Measurements from ENCODE around the gene PRM2. TPM values are rescaled to one million over a fixed set of nuclear protein-coding genes. Genes with fewer than 3 reads are reported as not detected.

PRM2 gene
- total RNA-seq, 1 donor from 2014 or later = not detected

DNA sequence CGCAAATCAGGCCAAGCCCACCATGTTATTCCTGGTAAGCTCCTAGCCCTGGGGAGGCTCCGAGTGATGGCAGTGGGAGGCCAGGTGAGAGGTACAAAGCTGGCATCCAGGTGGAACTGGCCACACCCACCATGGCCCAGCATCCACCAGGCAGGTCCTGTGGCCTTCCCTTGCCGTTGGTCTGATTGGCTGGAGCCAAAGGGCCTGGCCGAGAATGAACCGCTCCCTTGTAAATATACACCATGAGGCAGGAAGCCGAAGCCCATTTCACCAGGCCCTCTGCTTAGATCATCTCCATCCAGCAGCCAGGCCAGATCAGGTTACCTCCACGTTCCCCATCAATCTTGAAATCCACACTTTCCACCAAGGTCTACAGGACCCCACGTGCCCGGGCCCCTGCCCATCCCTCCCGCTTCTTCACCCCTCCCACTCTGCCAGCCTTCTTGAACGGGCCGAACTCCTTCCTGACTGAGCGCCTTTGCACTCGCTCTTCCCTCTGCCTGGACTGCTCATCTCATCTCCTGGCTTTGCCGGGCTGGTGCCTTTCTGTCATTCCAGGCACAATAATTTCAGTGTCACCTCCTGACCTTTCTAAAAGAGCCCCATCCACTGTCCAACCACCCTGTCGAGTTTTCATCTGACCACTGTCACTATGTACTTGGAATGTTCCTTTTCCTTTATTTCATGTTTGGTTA is 26.0 kb downstream of the PRM2 start:
- H3K4me3 ChIP-seq = no peak overlapping the region
- TF ChIP-seq, protein P1, sequence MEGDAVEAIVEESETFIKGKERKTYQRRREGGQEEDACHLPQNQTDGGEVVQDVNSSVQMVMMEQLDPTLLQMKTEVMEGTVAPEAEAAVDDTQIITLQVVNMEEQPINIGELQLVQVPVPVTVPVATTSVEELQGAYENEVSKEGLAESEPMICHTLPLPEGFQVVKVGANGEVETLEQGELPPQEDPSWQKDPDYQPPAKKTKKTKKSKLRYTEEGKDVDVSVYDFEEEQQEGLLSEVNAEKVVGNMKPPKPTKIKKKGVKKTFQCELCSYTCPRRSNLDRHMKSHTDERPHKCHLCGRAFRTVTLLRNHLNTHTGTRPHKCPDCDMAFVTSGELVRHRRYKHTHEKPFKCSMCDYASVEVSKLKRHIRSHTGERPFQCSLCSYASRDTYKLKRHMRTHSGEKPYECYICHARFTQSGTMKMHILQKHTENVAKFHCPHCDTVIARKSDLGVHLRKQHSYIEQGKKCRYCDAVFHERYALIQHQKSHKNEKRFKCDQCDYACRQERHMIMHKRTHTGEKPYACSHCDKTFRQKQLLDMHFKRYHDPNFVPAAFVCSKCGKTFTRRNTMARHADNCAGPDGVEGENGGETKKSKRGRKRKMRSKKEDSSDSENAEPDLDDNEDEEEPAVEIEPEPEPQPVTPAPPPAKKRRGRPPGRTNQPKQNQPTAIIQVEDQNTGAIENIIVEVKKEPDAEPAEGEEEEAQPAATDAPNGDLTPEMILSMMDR (IDR thresholded peaks at IDR 0.05) = no peak
- no peak for TF ChIP-seq POLR2A (IDR thresholded peaks at IDR 0.05)
- TF ChIP-seq POLR2AphosphoS5 (IDR thresholded peaks at IDR 0.05; ENCODE audit: insufficient read depth in 1 of 2, low read depth in 1 of 2) = no peak
- no peak overlapping the region for H3K27ac ChIP-seq
- H3K27me3 ChIP-seq = no peaks in the 10 kb centered on the region
- DNase-seq (ENCODE audit: extremely low spot score in 2 of 2) = no peak
- peaks cover 25% of the 10 kb centered on the region for H3K4me1 ChIP-seq
- intact Hi-C loops (cut with DNase I) = loop anchor here (10.0 kb wide), 1 partner anchor 695 kb away; no protein-coding TSS in a partner anchor
- H3K9me3 ChIP-seq = no peaks in the 10 kb centered on the region
- H3K36me3 ChIP-seq = no peaks in the 10 kb centered on the region

DNA sequence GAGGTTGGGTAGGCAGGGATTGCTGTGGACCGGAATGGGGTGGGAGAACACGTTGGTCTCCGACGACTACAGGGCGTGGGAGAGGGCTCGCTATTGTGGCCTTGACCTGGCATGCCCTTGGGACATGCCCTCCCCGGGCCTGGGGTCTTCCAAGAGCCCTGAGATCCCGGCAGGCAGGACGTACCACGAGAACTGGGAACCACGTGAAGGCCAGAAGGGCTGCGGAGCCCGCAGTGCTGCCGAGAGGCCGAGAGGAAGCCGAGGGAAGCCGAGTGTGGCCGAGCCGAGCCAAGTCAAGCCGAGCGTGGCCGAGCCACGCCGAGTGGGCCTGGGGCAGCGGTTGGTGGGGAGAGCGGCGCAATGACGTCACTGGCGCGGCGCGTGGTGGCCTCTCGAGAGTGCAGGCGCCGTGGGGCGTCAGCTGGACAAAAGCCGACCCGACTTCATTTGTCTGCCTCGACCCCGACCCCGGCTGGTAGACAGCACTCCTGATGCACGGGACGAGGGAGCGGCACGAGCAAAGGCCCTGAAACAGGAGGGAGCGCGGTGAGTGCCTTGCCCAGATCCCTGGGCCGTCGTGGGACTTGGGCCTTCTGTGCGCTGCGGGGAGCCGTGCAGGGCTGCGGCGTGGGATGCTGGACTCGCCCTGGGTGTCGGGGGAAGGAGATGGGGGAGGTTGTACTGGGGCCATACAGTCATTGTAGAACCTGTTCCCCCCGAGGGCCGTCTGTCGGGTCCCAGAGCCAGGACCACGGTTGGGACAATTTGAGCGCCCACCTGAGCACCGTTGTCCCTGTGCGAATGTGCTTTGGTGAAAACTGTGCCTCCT is 26.8 kb downstream of the PRM2 start:
- Histone ChIP-seq H3K9me3 (no peaks in the 10 kb centered on the region), H3K4me1 (peaks cover 19% of the 10 kb centered on the region), H3K4me3 (no peak overlapping the region), H3K27me3 (no peaks in the 10 kb centered on the region), H3K27ac (no peak overlapping the region), H3K36me3 (no peaks in the 10 kb centered on the region)
- no peak for DNase-seq (ENCODE audit: extremely low spot score in 2 of 2)
- intact Hi-C loops (cut with DNase I) = loop anchor here (2.0 to 10.0 kb wide), 2 partner anchors 281 to 695 kb away; no protein-coding TSS in a partner anchor
- TF ChIP-seq POLR2A (IDR thresholded peaks at IDR 0.05) (no peak), POLR2AphosphoS5 (IDR thresholded peaks at IDR 0.05; ENCODE audit: insufficient read depth in 1 of 2, low read depth in 1 of 2) (no peak)
- TF ChIP-seq, protein P1 (IDR thresholded peaks at IDR 0.05) = no peak

DNA sequence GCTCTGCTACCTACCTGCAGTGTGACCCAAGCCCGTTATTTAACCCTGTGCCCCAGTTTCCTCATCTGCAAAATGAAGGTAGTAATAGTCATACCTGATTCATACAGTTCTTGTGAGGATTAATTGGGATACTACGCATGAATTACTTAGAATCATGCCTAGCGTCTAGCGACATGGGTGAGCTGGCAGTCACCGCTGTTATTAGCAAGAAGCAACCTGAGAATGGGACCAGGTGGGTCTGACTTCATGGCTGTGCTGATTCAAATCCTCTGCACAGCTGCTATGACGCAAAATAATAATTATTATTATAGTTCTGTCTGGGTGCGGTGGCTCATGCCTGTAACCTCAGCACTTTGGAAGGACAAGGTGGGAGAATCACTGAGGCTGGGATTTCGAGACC is 28.1 kb downstream of the PRM2 start:
- no peak overlapping the region for H3K27ac ChIP-seq
- H3K9me3 ChIP-seq = no peaks in the 10 kb centered on the region
- peaks cover 7% of the 10 kb centered on the region for H3K4me1 ChIP-seq
- no peaks in the 10 kb centered on the region for H3K36me3 ChIP-seq
- H3K27me3 ChIP-seq = no peaks in the 10 kb centered on the region
- TF ChIP-seq POLR2A (IDR thresholded peaks at IDR 0.05) (no peak), POLR2AphosphoS5 (IDR thresholded peaks at IDR 0.05; ENCODE audit: insufficient read depth in 1 of 2, low read depth in 1 of 2) (no peak)
- TF ChIP-seq, protein P1 (IDR thresholded peaks at IDR 0.05) = no peak
- DNase-seq (ENCODE audit: extremely low spot score in 2 of 2) = no peak
- intact Hi-C loops (cut with DNase I) = loop anchor here (2.0 kb wide), 1 partner anchor 279 kb away; no protein-coding TSS in a partner anchor
- H3K4me3 ChIP-seq = no peak overlapping the region

DNA sequence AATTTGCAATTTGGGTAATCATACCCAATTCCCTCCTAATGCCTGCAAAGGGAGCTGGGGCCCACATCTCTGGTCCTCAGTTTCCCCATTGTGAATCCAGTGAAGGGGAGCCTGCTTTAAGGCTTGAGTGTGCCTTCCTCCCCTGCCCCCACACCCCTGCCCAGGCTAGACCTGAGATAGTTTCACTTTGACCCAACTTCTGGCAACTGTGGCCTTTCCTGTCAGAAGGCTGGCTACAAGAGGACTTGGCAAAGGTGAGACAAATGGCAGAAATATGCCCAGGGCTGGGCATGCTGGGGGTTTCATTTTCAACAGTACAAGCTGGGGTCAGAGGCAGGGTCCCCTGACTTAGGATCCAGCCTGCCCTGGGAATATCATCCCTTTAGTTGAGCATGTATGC is 30.3 kb downstream of the PRM2 start:
- Histone ChIP-seq H3K36me3 (no peaks in the 10 kb centered on the region), H3K4me1 (no peaks in the 10 kb centered on the region), H3K27me3 (no peaks in the 10 kb centered on the region), H3K4me3 (no peak overlapping the region), H3K9me3 (no peaks in the 10 kb centered on the region), H3K27ac (no peak overlapping the region)
- DNase-seq (ENCODE audit: extremely low spot score in 2 of 2) = no peak
- TF ChIP-seq POLR2AphosphoS5 (IDR thresholded peaks at IDR 0.05; ENCODE audit: insufficient read depth in 1 of 2, low read depth in 1 of 2) = no peak
- TF ChIP-seq, protein P1 (IDR thresholded peaks at IDR 0.05) = no peak
- TF ChIP-seq POLR2A (IDR thresholded peaks at IDR 0.05) = no peak
- intact Hi-C loops (cut with DNase I) = no loop called here
